A673 (cell line): ENCODE data around the gene ITGB2.

Source experiments
- EZH2 ChIP-seq: fragments of 200-600 bp; sonication (generic); IDR thresholded peaks from 2 replicates; pipeline ENCODE4 v1.6.1; 2017; ENCODE audit warnings: borderline replicate concordance, low read depth, mild to moderate bottlenecking, mixed read lengths, antibody characterized with exemption, low read length; ENCODE audit not compliant: poor library complexity, severe bottlenecking
- TF ChIP-seq, protein P1 (sequence below): fragments of 300-800, 200-600 bp; sonication (generic); conservative IDR thresholded peaks from 2 replicates; pipeline ENCODE4 v1.5.1; 2017; ENCODE audit warnings: low read depth, mild to moderate bottlenecking, antibody characterized with exemption, low read length, moderate library complexity, mixed read lengths

DNA sequence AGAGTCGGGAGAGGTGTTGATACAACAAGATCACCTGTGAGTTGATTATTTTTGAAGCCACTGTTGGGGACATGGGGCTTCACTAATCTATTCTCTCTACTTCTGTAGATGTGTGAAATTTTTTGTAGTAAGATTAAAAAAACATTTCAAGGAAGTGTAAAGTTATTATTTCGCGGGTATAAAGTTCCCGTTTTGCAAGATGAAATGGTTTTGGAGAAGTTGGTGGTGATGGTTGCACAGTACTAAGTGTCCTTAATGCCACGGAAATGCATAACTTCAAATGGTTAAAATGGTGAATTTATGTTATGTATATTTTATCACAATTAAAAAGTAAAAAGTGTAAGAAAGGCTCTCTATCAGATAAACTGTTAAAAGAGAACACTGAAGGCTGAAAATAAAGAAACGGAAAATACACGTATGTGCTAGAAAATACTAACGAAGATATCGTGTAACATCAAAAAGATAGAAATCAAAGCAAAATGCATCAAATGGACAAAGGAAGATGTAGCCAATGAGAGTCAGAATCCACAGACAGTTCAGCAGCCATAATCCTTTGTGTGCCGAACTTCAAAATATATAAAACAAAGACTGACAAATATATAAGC lies 2.9 kb upstream of the ITGB2 start:
- TF ChIP-seq, protein P1, sequence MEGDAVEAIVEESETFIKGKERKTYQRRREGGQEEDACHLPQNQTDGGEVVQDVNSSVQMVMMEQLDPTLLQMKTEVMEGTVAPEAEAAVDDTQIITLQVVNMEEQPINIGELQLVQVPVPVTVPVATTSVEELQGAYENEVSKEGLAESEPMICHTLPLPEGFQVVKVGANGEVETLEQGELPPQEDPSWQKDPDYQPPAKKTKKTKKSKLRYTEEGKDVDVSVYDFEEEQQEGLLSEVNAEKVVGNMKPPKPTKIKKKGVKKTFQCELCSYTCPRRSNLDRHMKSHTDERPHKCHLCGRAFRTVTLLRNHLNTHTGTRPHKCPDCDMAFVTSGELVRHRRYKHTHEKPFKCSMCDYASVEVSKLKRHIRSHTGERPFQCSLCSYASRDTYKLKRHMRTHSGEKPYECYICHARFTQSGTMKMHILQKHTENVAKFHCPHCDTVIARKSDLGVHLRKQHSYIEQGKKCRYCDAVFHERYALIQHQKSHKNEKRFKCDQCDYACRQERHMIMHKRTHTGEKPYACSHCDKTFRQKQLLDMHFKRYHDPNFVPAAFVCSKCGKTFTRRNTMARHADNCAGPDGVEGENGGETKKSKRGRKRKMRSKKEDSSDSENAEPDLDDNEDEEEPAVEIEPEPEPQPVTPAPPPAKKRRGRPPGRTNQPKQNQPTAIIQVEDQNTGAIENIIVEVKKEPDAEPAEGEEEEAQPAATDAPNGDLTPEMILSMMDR, result no peak
- TF ChIP-seq EZH2, result no peak
